ENCODE data around the gene BTBD18. TPM values are rescaled to one million over a fixed set of nuclear protein-coding genes. Genes with fewer than 3 reads are reported as not detected.
"Not testable (repeated sequence)": the region's sequence is repeated elsewhere in the genome, so short reads cannot be mapped to it uniquely, and the experiment has no call there.

BTBD18 gene
- total RNA-seq, 1 experiment from 2014 or later: not detected

DNA sequence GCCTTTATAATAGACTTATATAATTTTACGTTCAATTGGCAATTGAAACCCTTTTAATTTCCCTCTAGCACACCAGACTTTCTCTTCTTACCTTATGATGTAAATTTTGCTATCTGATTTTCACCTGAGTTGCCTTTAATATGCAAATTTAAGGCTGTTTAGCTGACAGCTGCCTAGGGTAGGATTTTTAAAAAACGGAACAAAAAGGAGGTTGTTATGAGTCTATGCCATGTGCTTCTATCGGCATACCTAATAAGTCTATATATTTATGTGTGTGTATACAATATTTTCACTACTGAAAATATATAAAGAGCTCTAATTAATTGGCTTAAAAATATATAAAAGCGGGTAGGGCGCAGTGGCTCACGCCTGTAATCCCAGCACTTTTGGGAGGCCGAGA is 22.1 kb downstream of the BTBD18 start:
- no TSS peak for BruUV-seq (replicated peaks)
- Mint-ChIP-seq H3K27ac (ENCODE audit: low read depth, unreplicated experiment) (no peak overlapping the region), H3K9me3 (ENCODE audit: unreplicated experiment) (no peaks in the 10 kb centered on the region), H3K27me3 (ENCODE audit: insufficient read depth, unreplicated experiment) (no peaks in the 10 kb centered on the region), H3K4me3 (ENCODE audit: unreplicated experiment) (no peak overlapping the region), H3K36me3 (ENCODE audit: insufficient read depth, unreplicated experiment) (peaks cover 24% of the 10 kb centered on the region), H3K4me1 (ENCODE audit: insufficient read depth, unreplicated experiment) (peaks cover 10% of the 10 kb centered on the region)
- intact Hi-C loops (cut with micrococcal nuclease): no loop called here
- TF ChIP-seq, protein P1, sequence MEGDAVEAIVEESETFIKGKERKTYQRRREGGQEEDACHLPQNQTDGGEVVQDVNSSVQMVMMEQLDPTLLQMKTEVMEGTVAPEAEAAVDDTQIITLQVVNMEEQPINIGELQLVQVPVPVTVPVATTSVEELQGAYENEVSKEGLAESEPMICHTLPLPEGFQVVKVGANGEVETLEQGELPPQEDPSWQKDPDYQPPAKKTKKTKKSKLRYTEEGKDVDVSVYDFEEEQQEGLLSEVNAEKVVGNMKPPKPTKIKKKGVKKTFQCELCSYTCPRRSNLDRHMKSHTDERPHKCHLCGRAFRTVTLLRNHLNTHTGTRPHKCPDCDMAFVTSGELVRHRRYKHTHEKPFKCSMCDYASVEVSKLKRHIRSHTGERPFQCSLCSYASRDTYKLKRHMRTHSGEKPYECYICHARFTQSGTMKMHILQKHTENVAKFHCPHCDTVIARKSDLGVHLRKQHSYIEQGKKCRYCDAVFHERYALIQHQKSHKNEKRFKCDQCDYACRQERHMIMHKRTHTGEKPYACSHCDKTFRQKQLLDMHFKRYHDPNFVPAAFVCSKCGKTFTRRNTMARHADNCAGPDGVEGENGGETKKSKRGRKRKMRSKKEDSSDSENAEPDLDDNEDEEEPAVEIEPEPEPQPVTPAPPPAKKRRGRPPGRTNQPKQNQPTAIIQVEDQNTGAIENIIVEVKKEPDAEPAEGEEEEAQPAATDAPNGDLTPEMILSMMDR (IDR thresholded peaks at IDR 0.05; ENCODE audit: unreplicated experiment): no peak
- DNase-seq (ENCODE audit: unreplicated experiment): no peak
- ChIA-PET CTCF (interaction anchor here (0.6 to 0.7 kb wide), 2 partner anchors 53 to 88 kb away, joined by 3 to 5 read pairs; no protein-coding TSS in a partner anchor), POLR2A (interaction anchor here (1.3 to 2.1 kb wide), 2 partner anchors 12 to 17 kb away, joined by 7 read pairs; partner anchors contain the start of genes MED19, SELENOH and TMX2)

DNA sequence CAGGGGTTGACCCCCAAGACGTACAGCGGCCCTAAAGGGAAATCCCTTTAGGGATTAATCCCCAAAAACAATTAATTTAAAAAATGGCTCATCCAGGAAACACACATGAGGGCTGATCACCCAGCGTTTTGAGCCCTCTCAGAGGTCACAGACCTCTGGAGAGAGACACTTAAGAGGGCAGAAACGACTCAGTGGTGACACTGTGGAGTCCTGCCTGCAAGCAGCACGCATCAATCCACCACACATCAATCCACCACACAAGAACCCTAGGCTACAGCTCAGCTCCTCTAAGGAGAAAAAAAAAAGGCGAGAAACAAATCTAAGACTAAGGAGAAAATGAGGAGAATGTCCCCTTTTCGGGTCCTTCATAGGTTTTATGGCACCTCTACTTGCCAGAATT is 22.8 kb downstream of the BTBD18 start:
- Mint-ChIP-seq H3K27ac (ENCODE audit: low read depth, unreplicated experiment) (no peak overlapping the region), H3K4me3 (ENCODE audit: unreplicated experiment) (no peak overlapping the region), H3K27me3 (ENCODE audit: insufficient read depth, unreplicated experiment) (no peaks in the 10 kb centered on the region), H3K9me3 (ENCODE audit: unreplicated experiment) (no peaks in the 10 kb centered on the region), H3K36me3 (ENCODE audit: insufficient read depth, unreplicated experiment) (peaks cover 17% of the 10 kb centered on the region), H3K4me1 (ENCODE audit: insufficient read depth, unreplicated experiment) (peaks cover 10% of the 10 kb centered on the region)
- intact Hi-C loops (cut with micrococcal nuclease): no loop called here
- no peak for DNase-seq (ENCODE audit: unreplicated experiment)
- ChIA-PET CTCF (interaction anchor here (0.7 to 0.9 kb wide), 2 partner anchors 12 to 88 kb away, joined by 3 read pairs; no protein-coding TSS in a partner anchor), POLR2A (interaction anchor here (1.0 to 2.1 kb wide), 4 partner anchors 13 to 17 kb away, joined by 3 to 8 read pairs (median 7); partner anchors contain the start of genes MED19, SELENOH and TMX2)
- BruUV-seq (replicated peaks): no TSS peak
- TF ChIP-seq, protein P1 (IDR thresholded peaks at IDR 0.05; ENCODE audit: unreplicated experiment): no peak

DNA sequence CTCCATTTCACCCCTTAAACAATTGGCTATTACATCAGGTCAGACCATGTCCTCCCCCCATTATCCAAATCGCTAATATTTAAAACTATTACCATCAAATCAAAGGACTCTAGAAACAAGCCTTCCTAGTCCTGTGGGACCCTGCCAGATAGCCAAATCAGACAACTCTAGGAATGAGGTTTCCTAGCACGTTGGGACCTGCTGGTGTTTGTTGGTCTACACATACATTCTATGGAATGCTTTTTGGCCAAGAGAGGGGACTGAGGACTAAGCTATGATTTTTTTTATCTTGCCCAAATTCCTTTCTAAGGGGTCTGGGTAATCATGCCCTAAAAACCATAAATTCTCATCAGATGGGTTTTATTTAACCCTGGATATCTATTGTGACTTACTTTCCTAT is 24.4 kb downstream of the BTBD18 start:
- Mint-ChIP-seq H3K9me3 (ENCODE audit: unreplicated experiment) (no peaks in the 10 kb centered on the region), H3K4me3 (ENCODE audit: unreplicated experiment) (no peak overlapping the region), H3K27ac (ENCODE audit: low read depth, unreplicated experiment) (peak overlapping the region; percentile 14), H3K4me1 (ENCODE audit: insufficient read depth, unreplicated experiment) (peaks cover 8% of the 10 kb centered on the region), H3K27me3 (ENCODE audit: insufficient read depth, unreplicated experiment) (no peaks in the 10 kb centered on the region), H3K36me3 (ENCODE audit: insufficient read depth, unreplicated experiment) (peaks cover 20% of the 10 kb centered on the region)
- ChIA-PET CTCF (interaction anchor here (0.8 to 1.1 kb wide), 2 partner anchors 13 to 799 kb away, joined by 3 read pairs; no protein-coding TSS in a partner anchor), POLR2A (interaction anchor here (1.0 to 1.4 kb wide), 2 partner anchors 12 to 15 kb away, joined by 3 to 4 read pairs; partner anchors contain the start of genes MED19 and TMX2)
- TF ChIP-seq, protein P1 (IDR thresholded peaks at IDR 0.05; ENCODE audit: unreplicated experiment): no peak
- no TSS peak for BruUV-seq (replicated peaks)
- intact Hi-C loops (cut with micrococcal nuclease): no loop called here
- DNase-seq (ENCODE audit: unreplicated experiment): no peak

DNA sequence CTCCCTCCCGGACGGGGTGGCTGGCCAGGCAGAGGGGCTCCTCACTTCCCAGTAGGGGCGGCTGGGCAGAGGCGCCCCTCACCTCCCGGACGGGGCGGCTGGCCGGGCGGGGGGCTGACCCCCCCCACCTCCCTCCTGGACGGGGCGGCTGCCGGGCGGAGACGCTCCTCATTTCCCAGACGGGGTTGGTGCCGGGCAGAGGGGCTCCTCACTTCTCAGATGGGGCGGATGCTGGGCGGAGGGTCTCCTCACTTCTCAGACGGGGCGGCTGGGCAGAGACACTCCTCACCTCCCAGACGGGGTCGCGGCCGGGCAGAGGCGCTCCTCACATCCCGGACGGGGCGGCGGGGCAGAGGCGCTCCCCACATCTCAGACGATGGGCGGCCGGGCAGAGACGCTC is 34.9 kb downstream of the BTBD18 start:
- H3K4me1 Mint-ChIP-seq (ENCODE audit: insufficient read depth, unreplicated experiment); H3K27me3 Mint-ChIP-seq (ENCODE audit: insufficient read depth, unreplicated experiment); intact Hi-C loops (cut with micrococcal nuclease); H3K4me3 Mint-ChIP-seq (ENCODE audit: unreplicated experiment); POLR2A ChIA-PET; H3K9me3 Mint-ChIP-seq (ENCODE audit: unreplicated experiment); H3K27ac Mint-ChIP-seq (ENCODE audit: low read depth, unreplicated experiment); CTCF ChIA-PET; BruUV-seq (replicated peaks); DNase-seq (ENCODE audit: unreplicated experiment): not testable (repeated sequence)
- peaks cover 42% of the 10 kb centered on the region for H3K36me3 Mint-ChIP-seq (ENCODE audit: insufficient read depth, unreplicated experiment)
